HG03442 (cell line): ENCODE data around the gene GPR132.
A peak's percentile ranks its signal among the peaks of the same experiment; 100 is the strongest.
"Not testable (repeated sequence)": the region's sequence is repeated elsewhere in the genome, so short reads cannot be mapped to it uniquely, and the experiment has no call there.

Experiments used
- ATAC-seq: cut with Tn5 transposase; IDR thresholded peaks from one replicate; pipeline ENCODE4 v1.9.1; 2021; ENCODE audit warnings: mild to moderate bottlenecking, moderate library complexity; ENCODE audit not compliant: unreplicated experiment

GPR132 gene, protein sequence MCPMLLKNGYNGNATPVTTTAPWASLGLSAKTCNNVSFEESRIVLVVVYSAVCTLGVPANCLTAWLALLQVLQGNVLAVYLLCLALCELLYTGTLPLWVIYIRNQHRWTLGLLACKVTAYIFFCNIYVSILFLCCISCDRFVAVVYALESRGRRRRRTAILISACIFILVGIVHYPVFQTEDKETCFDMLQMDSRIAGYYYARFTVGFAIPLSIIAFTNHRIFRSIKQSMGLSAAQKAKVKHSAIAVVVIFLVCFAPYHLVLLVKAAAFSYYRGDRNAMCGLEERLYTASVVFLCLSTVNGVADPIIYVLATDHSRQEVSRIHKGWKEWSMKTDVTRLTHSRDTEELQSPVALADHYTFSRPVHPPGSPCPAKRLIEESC

DNA sequence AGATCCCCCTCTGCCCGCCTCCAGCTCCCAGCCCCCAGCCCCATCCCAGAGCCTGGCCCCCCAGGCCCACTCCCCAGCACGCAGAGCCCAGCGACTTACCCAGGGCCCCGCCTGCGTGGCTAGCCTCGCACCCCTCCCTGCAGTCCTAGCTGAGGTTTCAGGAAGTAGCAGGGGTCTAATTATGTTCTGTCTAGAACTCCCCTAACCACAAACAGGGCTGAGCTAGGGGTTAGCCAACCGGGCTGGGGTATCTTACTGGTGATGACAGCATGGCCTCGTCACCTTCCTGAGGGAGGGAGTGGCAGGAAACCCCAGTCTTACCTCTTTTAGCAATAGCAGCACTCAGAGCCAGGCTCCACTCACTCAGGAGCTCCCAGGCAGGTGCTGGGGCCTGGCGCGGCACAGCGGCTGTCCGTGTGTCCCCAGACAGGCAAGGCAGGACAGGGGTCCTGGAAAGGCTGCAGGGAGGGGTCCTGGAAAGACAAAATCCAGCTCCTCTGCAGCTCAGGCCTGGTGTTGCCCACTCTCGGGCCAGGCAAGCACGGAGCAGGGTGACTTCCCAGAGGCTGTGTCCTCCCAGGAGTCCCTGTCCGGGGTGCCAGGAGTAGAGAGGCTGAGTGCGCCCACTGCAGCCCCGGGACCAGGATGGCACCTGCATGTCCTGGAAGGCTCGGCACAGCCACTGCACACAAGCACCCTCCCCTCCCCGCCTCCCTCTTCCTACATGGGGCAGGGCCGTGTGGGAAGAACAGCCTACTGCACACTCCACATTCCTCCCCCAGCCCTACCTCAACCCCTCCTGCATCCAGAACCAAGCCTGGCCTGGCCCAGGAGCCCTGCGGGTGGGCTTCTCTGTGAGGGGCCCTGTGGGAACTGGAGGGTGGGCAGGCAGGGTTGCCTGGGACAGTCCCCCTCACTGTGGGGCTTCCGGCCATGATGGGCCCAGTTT is at the start of gene GPR132:
Gene GPR132, minus strand, starts transcription at position 151 of the 949 bp plus-strand sequence. CDS start 10,010 bp downstream, outside the sequence.
- peak; percentile 35 for ATAC-seq

DNA sequence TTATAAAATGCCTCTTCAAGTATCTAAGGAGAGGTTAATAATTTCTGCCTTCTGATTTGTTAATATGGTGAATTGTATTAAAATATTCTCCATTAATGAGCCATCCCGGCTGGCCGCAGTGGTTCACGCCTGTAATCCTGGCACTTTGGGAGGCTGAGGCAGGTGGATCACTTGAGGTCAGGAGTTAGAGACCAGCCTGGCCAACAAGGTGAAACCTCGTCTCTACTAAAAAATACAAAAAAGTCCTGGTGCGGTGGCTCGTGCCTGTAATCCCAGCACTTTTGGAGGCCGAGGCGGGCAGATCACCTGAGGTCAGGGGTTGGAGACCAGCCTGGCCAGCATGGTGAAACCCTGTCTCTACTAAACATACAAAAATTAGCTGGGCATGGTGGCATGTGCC is 44.0 kb upstream of the GPR132 start:
- ATAC-seq = not testable (repeated sequence)

DNA sequence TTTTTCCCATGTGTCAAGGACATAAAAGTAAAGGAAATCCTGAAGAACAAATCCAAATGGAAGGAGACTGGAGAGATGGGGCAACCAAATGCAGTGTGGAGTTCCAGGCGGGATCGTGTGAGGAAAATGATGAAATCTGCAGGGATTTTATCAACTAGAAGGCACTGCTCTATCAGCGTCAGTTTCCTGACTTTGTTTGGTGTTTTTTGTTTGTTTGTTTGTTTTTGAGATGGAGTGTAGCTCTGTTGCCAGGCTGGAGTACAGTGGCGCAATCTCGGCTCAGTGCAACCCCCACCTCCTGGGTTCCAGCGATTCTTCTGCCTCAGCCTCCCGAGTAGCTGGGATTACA is 43.3 kb upstream of the GPR132 start:
- ATAC-seq = no peak

DNA sequence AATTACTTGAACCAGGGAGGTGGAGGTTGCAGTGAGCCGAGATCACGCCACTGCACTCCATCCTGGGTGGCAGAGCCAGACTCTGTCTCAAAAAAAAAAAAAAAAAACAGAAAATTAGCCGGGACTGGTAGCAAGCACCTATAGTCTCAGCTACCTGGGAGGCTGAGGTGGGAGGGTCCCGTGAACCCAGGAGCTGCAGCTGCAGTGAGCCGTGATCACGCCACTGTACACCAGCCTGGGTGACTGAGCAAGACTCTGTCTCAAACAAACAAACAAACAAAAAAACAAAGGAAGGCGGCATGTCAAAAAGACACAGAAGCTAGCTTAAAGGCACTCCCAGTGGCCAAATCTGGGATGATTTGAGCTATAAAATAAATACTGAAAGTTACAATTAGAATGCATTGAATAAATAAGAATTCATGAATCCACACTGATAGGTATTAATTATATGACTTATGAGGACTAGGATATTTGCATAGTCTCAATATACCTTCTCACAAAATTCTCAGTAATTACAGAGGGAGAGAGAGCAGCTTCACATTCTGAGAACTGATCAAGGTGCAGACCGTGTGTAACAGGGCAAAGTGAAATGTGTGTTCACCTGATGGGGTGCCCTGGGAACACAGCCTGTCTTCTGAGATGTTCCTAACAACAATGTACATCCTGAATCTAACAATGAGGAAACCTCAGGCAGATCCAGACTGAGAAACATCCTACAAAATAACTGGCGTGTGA is 42.7 kb upstream of the GPR132 start:
- ATAC-seq = no peak

DNA sequence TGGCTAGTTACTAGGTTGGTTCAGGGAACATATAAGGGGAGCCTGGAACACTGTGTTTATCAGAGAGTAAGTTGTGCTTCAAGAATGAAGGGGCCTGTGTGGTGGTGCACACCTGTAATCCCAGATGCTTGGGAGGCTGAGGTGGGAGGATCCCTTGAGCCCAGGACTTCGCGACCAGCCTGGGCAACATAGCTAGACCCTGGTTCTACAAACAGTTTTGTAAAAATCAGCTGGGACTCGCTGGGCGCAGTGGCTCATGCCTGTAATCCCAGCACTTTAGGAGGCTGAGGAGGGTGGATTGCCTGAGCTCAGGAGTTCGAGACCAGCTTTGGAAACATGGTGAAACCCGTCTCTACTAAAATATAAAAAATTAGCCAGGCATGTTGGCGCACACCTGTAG is 42.1 kb upstream of the GPR132 start:
- no peak for ATAC-seq

DNA sequence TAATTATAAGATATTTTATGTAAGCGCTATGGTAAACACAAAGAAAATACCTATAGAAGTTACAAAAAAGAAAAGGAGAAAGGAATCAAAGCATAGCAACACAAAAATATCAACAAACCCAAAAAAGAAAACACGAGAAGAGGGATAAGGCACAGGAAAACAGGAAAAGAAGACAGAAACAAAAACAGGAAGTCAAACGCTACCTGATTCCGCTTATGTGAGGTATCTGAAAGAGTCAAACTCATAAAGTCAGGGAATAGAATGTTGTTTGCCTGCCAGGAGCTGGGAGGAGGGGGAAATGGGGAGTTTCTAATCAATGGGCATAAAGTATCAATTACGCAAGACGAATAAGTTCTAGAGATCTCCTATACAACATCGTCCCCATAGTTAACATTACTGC is 39.9 kb upstream of the GPR132 start:
- ATAC-seq = no peak

DNA sequence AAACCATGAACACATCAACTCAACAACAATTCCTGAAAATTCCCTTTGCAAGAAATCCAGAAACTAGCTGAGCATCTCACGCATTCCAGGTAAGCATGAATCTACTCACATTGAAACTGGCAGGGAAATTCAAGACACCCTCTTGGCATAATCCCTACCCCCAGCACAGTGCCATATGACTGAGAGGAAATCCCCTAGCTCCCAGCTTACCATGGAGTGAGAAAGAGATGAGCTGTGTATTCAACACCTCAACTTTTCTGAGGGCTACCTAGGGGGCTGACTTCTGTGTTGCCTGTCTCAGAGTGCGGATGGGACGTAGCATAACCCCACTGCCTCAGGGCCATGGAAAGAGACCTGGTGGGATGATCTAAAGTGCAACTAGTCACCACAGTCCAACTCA is 37.7 kb upstream of the GPR132 start:
- ATAC-seq = no peak

DNA sequence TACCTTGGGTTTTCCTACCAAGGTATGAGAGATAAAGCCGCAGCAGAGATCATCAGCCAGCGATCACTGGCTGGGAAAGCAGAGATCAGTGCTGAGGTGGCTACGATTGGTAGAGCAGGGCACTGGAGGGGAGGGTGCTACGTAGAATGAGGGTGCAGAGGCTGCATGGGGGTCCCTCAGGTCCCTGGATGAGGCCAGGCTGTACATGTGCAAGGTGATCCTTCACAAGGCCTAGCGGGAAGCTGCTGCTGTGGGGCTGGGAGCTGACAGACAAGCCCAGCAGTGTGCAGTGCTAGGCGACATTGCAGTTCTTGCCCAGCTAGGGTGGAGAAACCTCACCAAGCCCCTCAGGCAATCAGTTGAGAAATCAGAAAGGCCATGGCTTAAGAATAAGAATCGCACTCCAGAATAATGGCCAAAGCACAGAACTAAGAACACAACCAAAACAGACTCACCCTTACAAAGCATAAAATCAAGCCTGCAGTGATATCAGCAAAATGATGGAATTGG is 37.2 kb upstream of the GPR132 start:
- no peak for ATAC-seq

DNA sequence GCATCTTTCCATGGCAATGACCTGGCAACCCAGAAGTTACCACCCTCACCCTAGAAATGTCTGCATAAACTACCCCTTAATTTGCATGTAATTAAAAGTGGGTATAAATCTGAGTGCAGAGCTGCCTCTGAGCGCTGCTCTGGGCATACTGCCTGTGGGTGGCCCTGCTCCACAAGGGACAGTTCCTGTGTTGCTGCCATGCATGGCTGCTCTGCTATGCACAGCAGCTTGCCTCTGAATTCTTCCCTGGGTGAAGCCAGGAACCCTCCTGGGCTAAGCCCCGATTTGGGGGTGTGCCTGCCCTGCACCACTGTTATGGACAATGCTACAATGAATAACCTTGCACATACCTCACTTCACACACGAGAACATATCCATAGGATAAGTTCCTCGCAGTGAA is 35.7 kb upstream of the GPR132 start:
- ATAC-seq = no peak

DNA sequence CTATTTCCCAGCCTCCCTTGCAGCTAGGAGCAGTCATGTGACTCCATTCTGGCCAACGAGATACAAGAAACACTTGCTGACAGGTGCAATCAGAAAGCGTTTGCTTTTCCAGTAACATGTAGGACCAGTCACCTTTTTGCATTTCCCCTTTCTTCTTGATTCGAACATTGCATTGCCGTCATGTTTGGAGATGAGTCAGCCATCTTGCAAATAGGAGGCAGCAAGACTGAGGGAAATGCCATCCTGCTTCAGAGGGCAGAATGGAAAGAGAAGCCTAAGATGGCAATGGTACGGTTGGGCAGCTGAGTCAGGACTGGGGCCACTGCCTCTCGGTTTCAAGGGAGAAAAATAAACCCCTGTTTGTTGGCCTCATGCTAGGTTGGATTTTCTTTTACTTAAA is 34.5 kb upstream of the GPR132 start:
- ATAC-seq = no peak

DNA sequence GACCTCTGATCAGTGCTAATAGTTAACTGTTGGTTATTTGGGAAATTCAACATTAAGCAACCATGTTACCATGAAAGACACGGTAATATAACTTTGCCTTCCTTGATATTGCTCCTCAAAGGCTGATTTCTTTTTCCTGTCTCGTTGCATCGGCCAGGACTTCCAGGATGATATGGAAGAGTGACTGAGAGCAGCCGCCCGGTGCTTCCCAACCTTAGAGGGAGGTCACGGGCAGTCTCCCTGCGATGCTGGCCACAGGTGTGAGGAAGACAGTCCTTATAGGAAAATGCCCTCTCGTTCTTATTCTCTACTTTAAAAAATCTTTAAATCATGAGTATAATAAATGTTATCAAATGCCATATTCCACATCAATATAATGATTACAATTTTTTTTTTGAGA is 33.1 kb upstream of the GPR132 start:
- ATAC-seq = no peak

DNA sequence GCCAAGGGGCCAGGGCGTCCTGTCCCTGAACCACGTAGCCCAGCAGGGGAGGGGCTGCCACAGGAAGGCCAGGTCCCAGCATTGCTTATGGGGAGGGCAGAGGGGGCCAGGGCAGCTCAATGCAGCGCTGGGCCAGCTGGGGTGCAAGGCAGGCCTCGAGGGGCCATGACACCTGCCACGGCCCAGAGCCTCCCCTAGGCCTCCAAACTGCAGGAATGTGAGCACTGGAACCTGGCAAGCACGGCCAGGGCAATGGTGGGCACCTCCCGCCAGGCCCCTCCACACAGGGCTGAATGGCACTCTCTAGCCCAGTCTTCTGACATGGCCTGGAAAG is 32.5 kb upstream of the GPR132 start:
- ATAC-seq = no peak

DNA sequence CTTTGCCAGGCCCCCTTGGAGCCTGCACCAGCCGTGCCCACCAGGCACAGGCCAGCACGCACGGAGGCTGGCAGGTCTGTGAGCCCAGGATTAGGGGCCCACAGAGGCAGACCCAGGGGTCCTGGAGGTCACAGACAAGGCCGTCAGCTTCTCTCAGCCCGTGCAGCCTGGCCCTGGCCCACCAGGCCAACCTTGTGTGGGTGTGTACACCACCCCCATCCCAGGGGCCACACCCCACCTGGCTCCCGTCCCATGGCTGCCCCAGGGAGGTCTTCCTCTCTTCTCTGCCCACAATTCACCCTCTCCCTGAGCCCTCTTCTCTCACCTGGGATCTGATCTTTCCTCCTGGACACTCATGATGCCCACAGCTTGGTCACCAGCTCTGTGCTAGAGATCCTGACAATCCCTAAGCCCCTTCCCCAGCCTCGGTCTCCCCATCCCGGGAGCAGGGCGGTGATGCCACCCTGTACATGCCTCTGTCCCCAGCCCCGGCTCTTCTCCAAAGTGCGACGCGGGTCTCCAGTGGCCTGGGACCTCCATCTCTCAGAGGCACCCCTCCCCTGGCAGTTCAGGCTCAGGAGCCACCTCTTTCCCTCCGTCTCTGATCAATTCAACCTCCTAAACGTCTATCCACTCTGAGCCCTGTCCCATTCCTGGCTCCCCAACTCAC is 31.1 kb upstream of the GPR132 start:
- ATAC-seq = no peak

DNA sequence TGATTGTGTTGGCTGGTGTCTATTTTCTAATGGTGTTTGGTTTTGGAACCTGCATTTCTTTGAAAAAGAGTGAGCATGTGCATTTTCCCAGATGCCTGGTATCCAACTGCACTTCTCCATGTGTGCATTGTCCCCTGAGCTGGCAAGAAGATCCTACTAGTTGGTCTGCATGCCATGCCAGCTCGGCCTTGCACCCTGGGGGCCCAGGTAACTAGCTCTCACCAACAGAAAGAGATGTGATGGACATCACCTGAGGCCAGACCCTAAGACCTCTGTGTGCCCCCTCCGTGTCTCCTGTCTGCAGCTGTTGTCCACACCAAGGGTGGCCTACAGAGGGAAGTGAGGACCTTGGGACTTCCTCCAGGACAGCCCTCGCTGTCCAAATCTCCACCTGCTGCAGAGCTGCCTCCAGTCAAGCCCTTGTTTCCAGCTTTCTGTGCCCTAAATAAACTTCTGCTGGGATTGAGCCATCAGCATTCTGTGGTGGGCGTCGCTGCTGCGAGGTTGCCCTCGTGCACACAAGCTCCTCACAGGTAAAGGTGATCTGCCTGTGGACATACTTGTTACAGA is 30.1 kb upstream of the GPR132 start:
- ATAC-seq = no peak

DNA sequence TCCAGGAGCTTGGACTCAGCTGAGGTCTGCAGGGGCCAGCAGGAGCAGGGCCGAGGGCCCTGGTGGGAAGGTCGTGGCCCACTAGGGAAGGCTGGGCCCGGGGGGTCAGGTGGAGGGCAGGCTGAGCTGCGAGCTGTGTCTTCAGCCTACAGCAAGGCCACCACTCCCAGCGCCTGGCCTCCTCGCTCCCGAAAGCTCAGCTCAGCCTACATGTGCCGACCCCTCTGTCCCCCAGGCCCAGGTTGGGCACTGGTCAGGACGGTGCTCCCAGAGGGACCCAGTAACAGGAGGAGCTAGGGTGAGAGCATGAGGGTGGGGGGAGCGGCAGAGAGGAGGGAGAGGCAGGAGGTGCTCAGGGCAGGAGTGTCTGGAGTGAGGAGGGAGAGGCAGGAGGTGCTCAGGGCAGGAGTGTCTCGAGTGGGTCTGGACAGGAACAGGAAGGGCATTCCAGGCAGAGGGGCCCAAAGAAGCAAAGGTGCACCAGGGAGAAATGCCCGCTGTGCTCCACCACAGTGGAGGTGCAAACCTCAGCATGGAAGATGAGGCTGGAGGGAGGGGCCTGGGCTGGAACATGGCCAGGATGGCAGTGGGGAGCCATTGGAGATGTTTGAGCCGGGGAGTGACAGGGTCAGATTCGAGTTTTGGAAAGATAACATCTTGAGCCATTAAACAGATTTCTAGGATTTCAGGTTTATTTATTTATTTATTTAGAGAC is 29.1 kb upstream of the GPR132 start:
- no peak for ATAC-seq

DNA sequence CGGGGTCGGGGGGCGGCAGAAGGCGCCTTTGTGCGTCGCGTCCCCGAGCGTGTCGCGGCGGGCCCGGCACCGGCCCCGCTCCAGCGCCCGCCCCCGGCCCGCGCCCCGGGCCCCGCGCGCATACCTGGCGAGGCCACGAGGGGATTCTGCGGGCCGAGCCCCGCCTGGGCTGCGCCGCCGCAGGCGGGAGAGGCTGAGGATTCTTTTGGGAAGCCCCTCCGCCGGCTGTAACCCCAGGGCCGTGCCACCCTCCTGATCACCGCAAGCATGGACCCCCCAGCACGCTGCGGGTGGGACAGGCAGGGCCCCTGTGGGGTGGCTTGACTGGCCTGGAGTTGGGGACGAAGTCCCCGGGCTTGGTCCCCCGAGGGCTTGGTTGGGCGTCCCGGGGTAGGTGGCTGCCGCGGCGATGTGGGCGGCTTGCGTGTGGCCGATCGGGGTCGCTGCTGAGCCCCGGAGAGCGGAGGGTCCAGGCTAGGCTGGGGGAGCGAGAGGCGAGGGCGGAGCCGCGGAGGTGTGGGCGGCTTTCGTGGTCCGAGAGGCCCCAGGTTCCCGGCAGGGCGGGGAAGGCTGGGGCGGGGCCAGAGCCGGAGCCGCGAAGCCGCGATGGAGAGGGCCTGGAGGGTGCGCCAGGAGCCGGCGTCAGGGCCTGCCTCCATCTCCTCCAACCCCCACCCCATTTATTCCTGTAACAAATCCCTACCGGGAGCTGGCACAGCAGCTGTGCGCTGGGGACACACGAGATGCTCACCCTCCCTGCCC is 28.4 kb upstream of the GPR132 start:
- peak; percentile 44 for ATAC-seq

DNA sequence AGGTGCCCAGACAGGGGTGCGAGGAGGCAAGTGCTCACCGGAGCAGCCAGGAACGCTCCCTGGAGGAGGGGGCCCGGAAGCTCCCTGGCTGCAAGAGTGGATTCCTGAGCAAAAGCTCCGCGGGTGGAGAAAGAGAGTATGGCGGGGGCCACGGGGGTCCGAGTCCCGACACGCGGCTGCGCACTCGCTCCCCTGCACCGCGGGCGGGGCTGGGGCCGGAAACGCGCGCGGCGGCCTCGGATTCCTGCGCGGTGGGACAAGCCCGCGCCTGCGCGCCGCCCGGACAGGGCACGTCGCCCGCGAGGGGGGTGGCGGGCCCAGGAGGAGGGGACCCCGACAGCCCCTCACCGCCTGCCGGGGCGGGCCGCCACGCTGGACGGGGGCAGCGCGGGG is 27.8 kb upstream of the GPR132 start:
- peak; percentile 24 for ATAC-seq

DNA sequence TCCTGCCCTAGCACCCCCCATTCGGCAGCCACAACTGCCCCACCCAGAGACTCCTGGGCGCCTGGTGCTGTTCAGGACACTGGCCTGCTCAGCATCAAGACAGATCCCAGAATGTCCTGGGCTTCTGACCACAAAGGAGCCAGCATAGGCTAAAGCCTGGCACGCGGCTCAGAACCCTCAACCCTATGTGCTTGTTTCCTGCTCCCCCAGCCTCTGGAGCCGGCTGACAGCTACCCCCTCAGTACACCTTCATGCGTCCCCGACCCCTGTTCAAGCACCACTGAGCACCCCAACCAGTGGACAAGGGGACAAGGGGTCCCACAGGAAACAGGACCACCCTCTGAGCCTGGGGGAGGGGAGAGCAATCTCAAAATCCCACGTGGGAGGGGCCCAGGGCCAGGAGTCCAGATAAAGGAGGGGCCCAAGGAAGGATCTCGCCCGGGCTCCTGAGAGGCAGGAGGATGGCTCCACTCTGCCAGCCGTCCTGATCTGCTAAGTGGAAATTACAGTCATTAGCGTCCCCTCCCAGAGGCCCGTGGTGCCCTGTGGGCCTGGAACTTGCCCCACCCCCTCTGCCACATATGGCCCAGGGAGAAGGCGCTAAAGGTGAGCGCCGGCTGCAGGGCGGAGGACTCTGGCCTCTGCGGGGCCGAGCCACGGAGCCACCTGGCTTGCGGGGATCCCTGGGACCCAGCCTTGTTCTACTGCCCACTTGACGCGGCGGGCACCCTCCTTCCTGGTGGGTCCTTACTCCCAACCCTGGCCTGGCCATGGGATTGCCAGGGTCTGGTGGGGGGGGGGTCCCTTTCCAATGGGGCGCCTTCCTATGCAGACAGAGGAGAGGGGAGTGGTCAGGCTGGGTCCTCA is 27.2 kb upstream of the GPR132 start:
- ATAC-seq = no peak
